H1 (cell line): ENCODE measurements around the gene HARS1. TPM values are rescaled to one million over a fixed set of nuclear protein-coding genes. Genes with fewer than 3 reads are reported as not detected.

Source experiments
- ASH2L ChIP-seq: fragments of 200-600, 300-600 bp; sonication (generic); IDR thresholded peaks from one replicate; pipeline ENCODE4 v1.7.1; 2017; ENCODE audit warnings: low read length
- BCL11A ChIP-seq, 2 experiments: IDR thresholded peaks; one replicate each; pipeline ENCODE4 v1.6.1; 2011; ENCODE audit warnings: low read depth in 2 of 2, low read length in 2 of 2, mild to moderate bottlenecking in 2 of 2
- CEBPB ChIP-seq: IDR thresholded peaks from 2 replicates; pipeline ENCODE4 v1.6.1; 2012; ENCODE audit warnings: low read depth, low read length
- GTF2F1 ChIP-seq: IDR thresholded peaks from 2 replicates; pipeline ENCODE4 v1.6.1; 2012; ENCODE audit warnings: low read depth, low read length, improper control_type of control experiment, borderline replicate concordance
- MAFK ChIP-seq: IDR thresholded peaks from 2 replicates; pipeline ENCODE4 v1.6.1; 2012; ENCODE audit warnings: low read depth, mild to moderate bottlenecking, improper control_type of control experiment, low read length
- NANOG ChIP-seq: IDR thresholded peaks from 2 replicates; pipeline ENCODE4 v1.6.1; 2011; ENCODE audit warnings: low read length, low read depth, mild to moderate bottlenecking, inconsistent platforms; ENCODE audit not compliant: insufficient read depth, poor library complexity, severe bottlenecking
- POLR2A ChIP-seq, 2 experiments: IDR thresholded peaks; 1 replicate in 1 of 2; 2 replicates in 1 of 2; pipeline ENCODE4 v1.6.1; 2011; ENCODE audit warnings: low read depth in 2 of 2, low read length in 2 of 2, mild to moderate bottlenecking in 2 of 2; ENCODE audit errors: control extremely low read depth in 1 of 2
- POLR2AphosphoS5 ChIP-seq: IDR thresholded peaks from 2 replicates; pipeline ENCODE4 v1.6.1; 2011; ENCODE audit warnings: low read depth, low read length
- RBBP5 ChIP-seq: IDR thresholded peaks from 2 replicates; pipeline ENCODE4 v1.7.1; 2012; ENCODE audit warnings: low read depth, mild to moderate bottlenecking, inconsistent platforms, low read length, moderate library complexity, borderline replicate concordance
- RXRA ChIP-seq: IDR thresholded peaks from 2 replicates; pipeline ENCODE4 v1.6.1; 2011; ENCODE audit warnings: low read depth, mild to moderate bottlenecking, low read length, moderate library complexity; ENCODE audit not compliant: insufficient read depth
- SAP30 ChIP-seq: fragments of 300-600 bp; sonication (generic); IDR thresholded peaks from 2 replicates; pipeline ENCODE4 v1.7.1; 2012; ENCODE audit warnings: low read length, moderate library complexity, mild to moderate bottlenecking, inconsistent platforms; ENCODE audit not compliant: insufficient read depth, insufficient replicate concordance
- SIN3A ChIP-seq, 2 experiments: IDR thresholded peaks in 1 of 2; conservative IDR thresholded peaks in 1 of 2; 2 replicates each; pipeline ENCODE4 v1.6.1; 2011 to 2012; ENCODE audit warnings: low read length in 2 of 2, improper control_type of control experiment in 1 of 2, low read depth in 1 of 2, mild to moderate bottlenecking in 1 of 2
- SIX5 ChIP-seq: IDR thresholded peaks from 2 replicates; pipeline ENCODE4 v1.6.1; 2011; ENCODE audit warnings: mild to moderate bottlenecking, low read depth, low read length
- SP4 ChIP-seq: IDR thresholded peaks from 2 replicates; pipeline ENCODE4 v1.6.1; 2012; ENCODE audit warnings: low read length, inconsistent platforms
- SRF ChIP-seq: IDR thresholded peaks from 2 replicates; pipeline ENCODE4 v1.6.1; 2011; ENCODE audit warnings: mild to moderate bottlenecking, low read depth, low read length, moderate library complexity
- TAF7 ChIP-seq: optimal IDR thresholded peaks from 2 replicates; pipeline ENCODE3; 2011; ENCODE audit warnings: low read depth, mild to moderate bottlenecking, inconsistent platforms, low read length, moderate library complexity, borderline replicate concordance
- polyA plus RNA-seq, 7 experiments: library from polyadenylated mRNA; depleted of rRNA in 3 of 7; stranded (reverse) in 5 of 7; unstranded in 2 of 7; fragments of >200 nt in 5 of 7; fragments of 200-250 nt in 2 of 7; gene quantifications; 1 replicate in 5 of 7; 2 replicates in 1 of 7; 4 replicates in 1 of 7; pipeline versions ENCODE4 v1.2.1 to v1.2.3, GENCODE V29; 2011 to 2013; ENCODE audit warnings: missing spikeins in 2 of 7, mixed read lengths in 2 of 7
- total RNA-seq: library from RNA; stranded (reverse); fragmentation: NEBNext Ultra II Directional; extraction: Animal tissue kit (Norgen Biotek cat#: 25700); gene quantifications from 2 replicates; pipeline ENCODE4 v1.2.1, GENCODE V29; 2021

The HARS1 gene
- total and polyA plus RNA-seq, 2 of the 8 experiments (the other 6 are each of a cell fraction or from before 2014, with no cell fraction given), result 27.8 to 56.8 TPM

- TF ChIP-seq CEBPB (no peak), SIN3A (conservative IDR thresholded peaks at IDR 0.05 in 1 of 2, IDR thresholded peaks at IDR 0.05 in 1 of 2; ENCODE audit: low read depth in 1 of 2, low read length in 2 of 2) (peak; percentile 78 to 79; a peak in 2 of 4 replicates), SP4 (no peak), TAF7 (no peak), SAP30 (peak; percentile 92), MAFK (no peak), POLR2AphosphoS5 (peak; percentile 54; the same call in 1 of the 2 replicates), BCL11A (IDR thresholded peaks at IDR 0.05; ENCODE audit: low read depth in 2 of 2, low read length in 2 of 2) (no peak), RXRA (no peak), RBBP5 (no peak; the same call in 1 of the 2 replicates), SIX5 (no peak), ASH2L (peak; percentile 77), POLR2A (IDR thresholded peaks at IDR 0.05; ENCODE audit: control extremely low read depth in 1 of 2, low read depth in 2 of 2, low read length in 2 of 2) (peak in 1 of 2 experiments; percentile 71; a peak in 2 of 3 replicates), SRF (no peak), NANOG (no peak), GTF2F1 (peak; percentile 92)
- TF ChIP-seq, all 59 proteins: peak for 16
These were observed 26.6 kb downstream of the HARS1 start, which contains the start of gene WDR55 (continued) for GRCh38 chr5:140664359-140665119.
